ENCODE measurements around the gene MGAT5B. TPM values are rescaled to one million over a fixed set of nuclear protein-coding genes. Genes with fewer than 3 reads are reported as not detected.

MGAT5B gene
- total and polyA plus RNA-seq, 10 of the 15 experiments (the other 5 are each of a cell fraction or from before 2014, with no cell fraction given) = 0.13 TPM; not detected in 9

DNA sequence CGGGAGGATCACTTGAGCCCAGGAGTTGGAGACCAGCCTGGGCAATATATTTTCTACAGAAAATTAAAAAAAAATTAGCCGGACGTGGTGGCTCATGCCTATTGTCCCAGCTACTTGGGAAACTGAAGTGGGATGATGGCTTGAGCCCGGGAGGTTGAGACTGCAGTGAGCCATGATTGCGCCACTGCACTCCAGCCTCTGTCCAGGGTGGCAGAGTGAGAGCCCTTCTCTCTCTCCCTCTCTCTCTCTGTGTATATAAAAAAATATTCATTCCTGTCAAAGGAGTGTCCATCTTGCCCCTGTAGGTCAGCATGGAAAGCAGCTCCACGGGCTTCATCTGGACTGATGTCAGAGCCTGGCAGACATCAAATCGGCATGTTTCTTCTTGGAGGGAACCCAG is 31.2 kb downstream of the MGAT5B start (continued):
- TF ChIP-seq ZBTB11 (CRISPR knock-in tag; IDR thresholded peaks at IDR 0.05) (no peak), POLR2A (IDR thresholded peaks at IDR 0.05; ENCODE audit: low read depth, low read length) (no peak), STAT3 (IDR thresholded peaks at IDR 0.05; ENCODE audit: low read depth, low read length) (no peak), HDAC2 (IDR thresholded peaks at IDR 0.05) (no peak), BMI1 (IDR thresholded peaks at IDR 0.05; ENCODE audit: borderline replicate concordance) (no peak), KLF5 (IDR thresholded peaks at IDR 0.05; ENCODE audit: partially characterized antibody) (no peak), NR2C1 (IDR thresholded peaks at IDR 0.05) (no peak)
- TF ChIP-seq, protein P1, sequence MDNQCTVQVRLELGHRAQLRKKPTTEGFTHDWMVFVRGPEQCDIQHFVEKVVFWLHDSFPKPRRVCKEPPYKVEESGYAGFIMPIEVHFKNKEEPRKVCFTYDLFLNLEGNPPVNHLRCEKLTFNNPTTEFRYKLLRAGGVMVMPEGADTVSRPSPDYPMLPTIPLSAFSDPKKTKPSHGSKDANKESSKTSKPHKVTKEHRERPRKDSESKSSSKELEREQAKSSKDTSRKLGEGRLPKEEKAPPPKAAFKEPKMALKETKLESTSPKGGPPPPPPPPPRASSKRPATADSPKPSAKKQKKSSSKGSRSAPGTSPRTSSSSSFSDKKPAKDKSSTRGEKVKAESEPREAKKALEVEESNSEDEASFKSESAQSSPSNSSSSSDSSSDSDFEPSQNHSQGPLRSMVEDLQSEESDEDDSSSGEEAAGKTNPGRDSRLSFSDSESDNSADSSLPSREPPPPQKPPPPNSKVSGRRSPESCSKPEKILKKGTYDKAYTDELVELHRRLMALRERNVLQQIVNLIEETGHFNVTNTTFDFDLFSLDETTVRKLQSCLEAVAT (IDR thresholded peaks at IDR 0.05) = no peak
- TF ChIP-seq, protein P2, sequence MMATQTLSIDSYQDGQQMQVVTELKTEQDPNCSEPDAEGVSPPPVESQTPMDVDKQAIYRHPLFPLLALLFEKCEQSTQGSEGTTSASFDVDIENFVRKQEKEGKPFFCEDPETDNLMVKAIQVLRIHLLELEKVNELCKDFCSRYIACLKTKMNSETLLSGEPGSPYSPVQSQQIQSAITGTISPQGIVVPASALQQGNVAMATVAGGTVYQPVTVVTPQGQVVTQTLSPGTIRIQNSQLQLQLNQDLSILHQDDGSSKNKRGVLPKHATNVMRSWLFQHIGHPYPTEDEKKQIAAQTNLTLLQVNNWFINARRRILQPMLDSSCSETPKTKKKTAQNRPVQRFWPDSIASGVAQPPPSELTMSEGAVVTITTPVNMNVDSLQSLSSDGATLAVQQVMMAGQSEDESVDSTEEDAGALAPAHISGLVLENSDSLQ (IDR thresholded peaks at IDR 0.05) = no peak
- TF ChIP-seq, protein P3, sequence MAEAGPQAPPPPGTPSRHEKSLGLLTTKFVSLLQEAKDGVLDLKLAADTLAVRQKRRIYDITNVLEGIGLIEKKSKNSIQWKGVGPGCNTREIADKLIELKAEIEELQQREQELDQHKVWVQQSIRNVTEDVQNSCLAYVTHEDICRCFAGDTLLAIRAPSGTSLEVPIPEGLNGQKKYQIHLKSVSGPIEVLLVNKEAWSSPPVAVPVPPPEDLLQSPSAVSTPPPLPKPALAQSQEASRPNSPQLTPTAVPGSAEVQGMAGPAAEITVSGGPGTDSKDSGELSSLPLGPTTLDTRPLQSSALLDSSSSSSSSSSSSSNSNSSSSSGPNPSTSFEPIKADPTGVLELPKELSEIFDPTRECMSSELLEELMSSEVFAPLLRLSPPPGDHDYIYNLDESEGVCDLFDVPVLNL (IDR thresholded peaks at IDR 0.05; ENCODE audit: low read depth, low read length) = no peak
